Hematopoietic multipotent progenitor cell treated with erythropoietin and hydrocortisone succinate and interleukin-3 and kit ligand, for 4 days (in vitro differentiated cells): Measurements from ENCODE around the gene ARRDC1.
A peak's percentile ranks its signal among the peaks of the same experiment; 100 is the strongest.
"Not testable (repeated sequence)": the region's sequence is repeated elsewhere in the genome, so short reads cannot be mapped to it uniquely, and the experiment has no call there.

Experiments
- DNase-seq: peaks from one replicate; pipeline ENCODE4 v3.0.0-alpha.2; 2015

Gene ARRDC1

DNA sequence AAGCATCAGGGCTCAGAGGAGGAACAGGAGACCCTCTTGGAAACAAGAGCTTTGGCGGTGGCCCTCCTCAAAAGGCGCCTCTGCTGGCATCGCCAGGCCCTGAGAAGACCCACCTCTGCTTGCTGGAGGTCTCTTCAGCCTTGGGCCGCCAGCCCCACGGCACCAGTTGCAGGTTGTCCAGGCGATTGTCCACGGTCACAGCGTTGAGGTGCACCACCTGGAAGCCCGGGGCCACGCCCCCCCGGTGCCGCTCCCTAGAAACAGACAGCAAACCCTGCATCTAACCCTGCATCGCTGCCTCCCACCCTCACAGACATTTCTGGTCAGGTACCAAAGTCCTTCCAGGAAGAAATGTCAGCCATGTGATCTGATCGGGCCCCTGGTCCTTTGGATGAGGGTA, 18.6 kb upstream of the ARRDC1 start:
- DNase-seq: no peak

DNA sequence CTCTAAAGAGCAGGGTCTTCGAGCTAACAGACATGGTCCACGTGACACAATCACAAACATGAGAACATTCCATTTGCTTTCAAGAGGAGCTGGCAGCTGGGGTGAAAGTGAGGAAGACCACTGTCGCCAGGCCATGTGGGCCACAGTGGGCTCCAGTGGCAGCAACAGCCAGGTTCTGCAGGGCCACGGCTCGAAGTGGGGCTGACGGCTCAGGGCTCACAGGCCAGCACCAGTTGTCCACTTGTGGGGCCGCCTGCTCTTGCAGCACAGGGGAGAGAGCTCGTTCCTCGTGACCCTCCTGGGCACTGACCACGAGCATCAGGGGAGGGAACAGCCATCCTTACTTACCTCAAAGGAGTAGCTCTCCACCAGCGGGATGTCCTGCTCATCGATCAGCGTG, 17.2 kb upstream of the ARRDC1 start:
- DNase-seq: no peak

DNA sequence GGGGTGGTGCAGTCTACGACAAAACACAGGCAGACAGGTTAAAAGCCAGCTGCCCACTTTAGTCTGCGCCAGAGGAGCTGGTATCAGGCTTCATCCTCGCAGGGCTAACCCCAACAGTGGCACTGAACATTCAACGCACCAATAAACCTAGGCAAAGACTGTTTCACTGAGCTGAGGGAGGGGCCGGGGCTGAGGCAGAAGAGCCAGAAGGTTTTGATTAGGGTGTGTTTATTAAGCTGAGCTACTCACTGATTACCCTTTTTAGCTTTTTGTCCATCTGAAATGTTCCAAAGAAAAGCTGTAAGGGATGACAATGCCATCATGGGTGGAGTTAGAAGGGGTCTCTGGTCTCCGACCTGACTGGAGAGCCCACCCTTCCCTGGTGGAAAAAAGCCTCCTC, 16.6 kb upstream of the ARRDC1 start:
- no peak for DNase-seq

DNA sequence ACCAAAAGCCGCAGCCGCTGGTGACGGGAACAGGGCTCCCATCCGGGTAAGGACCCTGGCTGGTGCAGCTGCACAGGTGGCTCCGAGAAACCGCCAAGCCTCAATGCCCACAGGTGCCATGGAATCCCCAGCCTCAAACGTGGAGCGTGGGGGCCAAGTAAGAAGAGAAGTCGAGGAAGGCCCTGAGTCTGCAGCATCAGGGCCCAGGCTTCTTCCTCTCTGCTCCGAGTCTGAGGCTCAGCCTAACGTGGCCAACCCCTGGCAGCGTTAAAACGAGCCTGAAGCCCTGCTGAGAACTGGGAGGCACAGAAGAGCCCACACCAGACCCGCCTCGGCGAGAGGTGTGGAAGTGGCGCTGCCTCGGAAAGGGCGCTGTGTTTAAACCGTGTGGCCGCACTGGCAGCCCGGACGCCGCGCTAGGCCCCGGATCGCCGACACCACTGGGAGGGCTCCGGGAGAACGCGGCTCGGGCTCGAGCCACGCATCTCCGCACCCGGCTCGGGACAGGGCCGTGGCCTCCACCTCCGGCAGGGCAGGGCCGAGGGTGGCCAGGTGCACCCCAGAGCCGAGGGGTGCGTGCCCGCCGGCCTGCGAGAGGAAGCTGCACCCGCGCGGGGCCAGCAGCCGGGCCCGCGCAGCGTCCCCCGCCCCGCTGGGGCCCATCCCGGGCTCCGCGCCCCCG, 15.9 kb upstream of the ARRDC1 start:
- DNase-seq: peak; percentile 48

DNA sequence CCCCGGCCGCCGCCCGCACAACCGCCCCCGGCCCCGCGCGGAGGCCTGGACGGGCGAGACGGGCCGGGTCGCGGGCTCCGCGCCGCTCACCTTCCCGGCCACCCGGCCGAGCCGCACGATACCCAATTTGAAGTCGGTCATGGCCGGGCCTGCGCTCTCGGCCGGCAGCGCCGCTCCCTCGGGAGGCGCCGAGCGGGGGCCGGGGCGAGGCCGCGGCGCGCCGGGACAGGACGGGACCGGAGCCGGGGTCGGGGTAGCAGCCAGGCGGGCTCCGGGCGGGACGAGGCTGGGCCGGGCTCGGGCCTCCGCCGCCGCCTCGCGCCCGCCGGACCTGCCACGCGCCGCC, 15.4 kb upstream of the ARRDC1 start:
- no peak for DNase-seq

DNA sequence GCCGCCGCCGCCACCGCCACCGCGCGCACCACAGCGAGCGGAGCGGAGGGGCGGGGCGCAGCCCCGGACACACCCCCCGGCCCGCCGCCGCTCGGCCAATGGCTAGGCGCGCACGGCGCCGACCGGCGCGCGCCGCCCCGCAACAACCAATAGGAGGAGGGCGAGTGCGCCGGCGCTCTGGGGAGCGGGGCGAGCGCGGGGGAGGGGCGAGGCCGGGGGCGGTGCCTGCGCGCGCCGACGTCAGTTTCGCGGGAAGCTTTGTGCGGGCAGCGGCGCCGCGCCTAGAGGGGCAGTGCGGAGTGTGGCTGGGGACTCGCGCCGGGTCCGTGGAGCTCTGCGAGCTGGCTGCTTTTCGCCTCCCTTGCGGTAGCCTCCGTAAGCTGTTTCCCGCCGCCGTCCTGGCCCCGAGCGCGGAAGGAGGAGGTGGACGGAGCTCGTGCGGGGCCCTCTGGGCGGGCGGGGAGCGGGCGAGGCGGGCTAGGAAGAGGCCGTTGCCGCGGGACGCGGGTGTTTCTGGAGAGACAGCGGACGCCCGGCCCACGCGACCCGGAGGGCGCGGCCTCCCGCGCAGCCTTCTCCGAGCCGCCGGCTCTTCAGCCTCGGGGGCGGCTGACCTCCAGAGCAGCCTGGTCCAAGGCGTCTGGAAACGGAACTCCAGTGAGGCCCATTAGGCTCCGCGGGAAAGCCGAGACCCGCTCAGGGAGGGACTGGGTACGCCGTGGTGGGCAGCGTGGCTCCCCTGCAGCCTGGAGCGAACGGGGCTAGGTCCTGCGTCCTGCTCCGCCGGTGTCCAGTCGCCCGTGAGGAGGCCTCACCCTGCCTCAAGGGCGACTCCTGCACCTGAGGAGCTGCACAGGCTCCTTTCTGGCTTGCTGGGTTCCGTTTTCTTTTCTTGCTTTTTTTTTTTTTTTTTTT, 14.8 kb upstream of the ARRDC1 start, which contains the start of gene ZMYND19:
Gene ZMYND19 (minus strand): TSS at position 44 of the 915 bp plus-strand sequence. CDS start 249 bp downstream, outside the sequence.
- DNase-seq: peak; percentile 95

DNA sequence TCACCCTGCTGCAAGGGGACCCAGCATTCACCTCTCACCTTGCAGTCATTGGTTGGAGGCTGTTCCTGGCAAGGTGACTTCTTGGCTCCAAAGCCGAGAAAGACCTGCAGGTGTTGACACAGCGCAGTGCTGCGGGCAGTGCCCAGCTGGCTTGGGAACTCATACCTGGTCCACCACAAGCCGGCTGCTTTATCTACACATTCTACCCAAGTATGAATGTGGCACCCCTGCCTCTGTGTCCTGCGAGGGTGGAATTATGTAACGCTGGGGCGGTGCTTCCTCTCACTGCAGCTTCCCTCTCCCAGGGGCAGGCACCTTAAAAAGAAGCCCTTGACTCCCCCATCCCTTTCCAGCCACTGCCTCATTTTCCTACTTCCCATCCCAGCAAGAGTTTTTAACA, 12.7 kb upstream of the ARRDC1 start:
- no peak for DNase-seq

DNA sequence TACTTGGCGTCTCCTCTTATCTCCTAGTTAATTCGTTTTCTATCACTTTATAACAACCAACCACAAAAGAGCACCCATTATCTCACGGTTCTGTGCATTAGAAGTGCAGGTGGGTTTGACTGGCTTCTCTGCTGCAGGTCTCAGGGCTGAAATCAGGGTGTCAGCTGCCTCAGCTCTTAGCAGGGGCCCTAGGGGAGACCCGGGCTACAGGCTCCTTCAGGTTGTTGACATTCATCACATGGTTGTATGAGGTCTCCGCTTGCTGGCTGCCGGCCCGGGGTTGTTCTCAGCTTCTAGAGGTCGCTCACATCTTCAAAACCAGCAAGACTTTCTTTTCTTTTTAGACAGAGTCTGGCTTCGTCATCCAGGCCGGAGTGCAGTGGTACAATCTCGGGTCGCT, 12.3 kb upstream of the ARRDC1 start:
- DNase-seq: no peak

DNA sequence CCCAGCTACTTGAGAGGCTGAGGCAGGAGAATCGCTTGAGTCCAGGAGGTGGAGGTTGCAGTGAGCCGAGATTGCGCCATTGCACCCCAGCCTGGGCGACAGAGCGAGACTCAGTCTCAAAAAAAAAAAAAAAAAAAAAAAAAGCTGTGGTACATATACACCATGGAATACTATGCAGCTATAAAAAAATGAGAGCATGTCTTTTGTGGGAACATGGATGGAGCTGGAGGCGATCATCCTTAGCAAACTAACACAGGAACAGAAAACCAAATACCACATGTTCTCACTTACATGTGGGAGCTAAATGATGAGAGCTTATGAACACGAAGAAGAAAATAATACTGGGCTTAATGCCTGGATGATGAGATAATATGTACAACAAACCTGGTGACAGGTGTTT, 8.9 kb upstream of the ARRDC1 start:
- not testable (repeated sequence) for DNase-seq

DNA sequence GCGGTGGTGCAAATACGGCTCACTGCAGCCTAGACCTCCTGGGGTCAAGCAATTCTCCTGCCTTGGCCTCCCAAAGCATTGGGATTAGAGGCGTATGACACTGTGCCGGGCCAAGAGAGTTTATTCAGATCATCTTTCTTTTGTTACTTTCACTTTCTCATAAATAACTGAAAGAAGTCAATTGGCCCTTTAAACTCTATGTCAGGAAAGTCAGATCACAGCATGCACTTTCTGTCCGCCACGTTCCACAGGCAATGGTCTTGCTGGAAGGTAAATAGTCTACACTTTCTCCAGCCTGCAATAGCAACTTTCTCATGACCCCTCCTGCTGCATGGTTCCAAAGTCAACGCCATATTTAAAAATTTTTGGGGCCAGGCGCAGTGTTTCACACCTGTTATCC, 6.5 kb upstream of the ARRDC1 start:
- no peak for DNase-seq

DNA sequence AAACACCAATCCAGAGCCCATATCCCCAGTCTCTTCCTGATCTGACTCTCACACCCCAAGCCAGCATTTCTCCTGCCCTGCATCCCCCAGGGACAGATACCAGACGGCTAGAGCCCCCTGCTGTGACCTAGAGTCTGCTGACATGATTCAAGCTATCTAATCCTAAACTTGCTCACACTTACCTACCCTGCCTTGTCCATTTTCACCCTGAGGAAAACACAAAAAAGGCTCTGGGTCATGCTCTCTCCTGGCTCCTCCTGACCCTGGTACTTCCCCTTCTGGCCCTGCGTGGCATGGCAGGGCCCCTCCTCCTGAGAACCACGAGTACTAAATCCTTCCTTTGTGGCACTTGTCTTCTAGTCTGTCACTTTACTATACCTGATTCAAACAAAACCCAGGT, 2.8 kb upstream of the ARRDC1 start:
- peak; percentile 80 for DNase-seq

DNA sequence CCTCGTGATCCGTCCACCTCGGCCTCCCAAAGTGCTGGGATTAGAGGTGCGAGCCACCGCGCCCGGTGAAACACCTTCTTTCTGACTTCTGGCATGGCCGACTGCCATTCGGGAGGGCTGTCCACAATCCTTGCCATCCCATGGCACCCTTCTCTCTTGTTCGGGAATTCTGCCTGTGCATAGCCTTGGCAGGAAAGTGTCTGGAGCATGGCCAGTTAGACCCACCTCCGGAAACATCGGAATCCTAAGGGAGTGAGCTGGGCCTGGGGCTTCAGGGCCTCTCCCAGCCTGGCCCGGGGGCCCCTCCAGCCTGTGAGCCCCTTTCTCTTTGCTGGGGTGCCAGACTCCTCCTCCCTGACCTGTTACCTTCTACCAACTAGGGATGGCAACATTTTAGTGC, 1.6 kb upstream of the ARRDC1 start:
- DNase-seq: no peak

DNA sequence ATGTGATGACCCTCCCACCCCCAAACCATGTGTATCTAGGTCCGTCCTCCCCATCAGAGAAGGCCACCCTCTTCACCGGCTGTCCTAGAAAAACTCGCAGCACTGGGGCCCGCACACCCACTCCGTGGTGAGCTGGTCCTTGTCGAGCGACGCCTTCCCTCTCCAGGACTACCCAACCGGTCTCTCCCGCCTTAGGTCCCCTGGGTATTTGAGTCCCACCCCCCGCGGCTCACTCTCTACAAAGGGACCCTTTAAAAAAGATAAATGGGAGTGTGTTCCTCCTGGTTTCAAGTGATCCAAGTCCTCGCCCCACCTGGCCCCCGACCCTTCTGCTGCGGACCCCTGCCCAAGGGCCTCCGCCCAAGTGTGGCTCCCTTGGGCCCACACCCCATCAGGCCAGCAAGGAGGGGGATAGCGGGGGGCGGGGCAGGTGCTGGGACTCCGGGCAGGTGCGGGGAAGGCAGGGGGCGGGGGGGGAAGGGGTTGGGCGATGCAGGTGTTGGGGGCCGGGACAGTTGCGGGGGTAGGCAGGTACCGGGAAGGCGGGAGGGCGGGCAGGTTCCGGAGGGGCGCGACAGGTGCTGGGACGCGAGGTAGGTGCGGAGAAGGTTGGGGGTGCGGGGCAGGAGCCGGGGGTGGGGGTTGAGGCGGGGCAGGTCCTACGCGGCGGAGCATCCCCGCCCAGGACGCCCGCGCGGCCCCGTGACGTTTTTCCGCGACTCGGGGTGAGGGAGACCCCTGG, 970 bp upstream of the ARRDC1 start:
- DNase-seq: no peak

DNA sequence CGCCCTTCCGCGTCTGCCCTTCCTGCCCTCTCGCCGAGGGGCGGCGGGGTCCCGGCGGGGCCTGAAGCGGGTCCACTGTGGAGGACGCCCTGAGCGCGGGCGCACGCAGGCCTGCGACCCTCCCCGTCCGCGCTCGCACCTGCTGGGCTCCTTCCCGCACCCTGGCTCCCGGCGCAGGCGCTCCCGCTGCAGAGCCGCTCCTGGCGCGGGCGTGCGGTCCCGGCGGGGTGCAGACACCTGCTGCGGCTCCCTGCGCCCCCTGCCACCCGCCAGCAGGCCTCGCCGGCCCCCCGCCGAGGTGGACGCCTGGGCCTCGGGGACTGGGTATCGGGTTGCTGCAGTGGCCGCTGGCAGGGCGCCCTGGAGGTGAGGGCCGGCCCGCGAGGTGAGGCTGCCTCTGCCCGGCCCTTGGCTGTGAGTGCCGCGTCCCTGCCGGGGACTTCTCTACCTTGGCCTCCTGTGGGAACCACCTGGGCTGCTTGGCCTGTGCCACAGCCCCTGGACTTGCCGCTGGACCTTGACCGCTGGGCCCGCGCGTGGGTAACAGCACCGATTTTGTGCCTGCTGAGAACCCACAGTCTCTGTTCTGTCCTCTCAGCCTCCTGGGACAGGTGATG, 627 bp downstream of the ARRDC1 start:
- peak; percentile 37 for DNase-seq

DNA sequence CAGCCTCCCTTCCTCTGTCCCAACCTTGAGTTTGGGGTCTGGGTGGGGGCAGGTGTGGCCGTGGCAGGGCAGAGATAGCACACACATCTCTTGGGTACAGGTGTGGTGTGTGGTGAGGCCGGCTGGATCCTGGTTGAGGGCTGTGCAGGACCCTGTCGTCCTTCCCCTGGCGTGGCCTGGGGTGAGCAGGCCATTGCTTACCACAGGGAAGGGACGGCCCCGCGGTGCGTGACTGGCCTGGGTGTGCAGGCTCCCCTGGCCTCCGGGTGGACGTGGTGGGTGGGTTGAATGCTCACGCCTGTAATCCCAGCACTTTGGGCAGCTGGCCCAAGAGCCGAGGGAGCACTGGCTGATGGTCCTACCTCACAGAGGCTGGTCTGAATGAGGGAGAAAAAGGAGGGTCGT, 1.2 kb downstream of the ARRDC1 start:
- no peak for DNase-seq

DNA sequence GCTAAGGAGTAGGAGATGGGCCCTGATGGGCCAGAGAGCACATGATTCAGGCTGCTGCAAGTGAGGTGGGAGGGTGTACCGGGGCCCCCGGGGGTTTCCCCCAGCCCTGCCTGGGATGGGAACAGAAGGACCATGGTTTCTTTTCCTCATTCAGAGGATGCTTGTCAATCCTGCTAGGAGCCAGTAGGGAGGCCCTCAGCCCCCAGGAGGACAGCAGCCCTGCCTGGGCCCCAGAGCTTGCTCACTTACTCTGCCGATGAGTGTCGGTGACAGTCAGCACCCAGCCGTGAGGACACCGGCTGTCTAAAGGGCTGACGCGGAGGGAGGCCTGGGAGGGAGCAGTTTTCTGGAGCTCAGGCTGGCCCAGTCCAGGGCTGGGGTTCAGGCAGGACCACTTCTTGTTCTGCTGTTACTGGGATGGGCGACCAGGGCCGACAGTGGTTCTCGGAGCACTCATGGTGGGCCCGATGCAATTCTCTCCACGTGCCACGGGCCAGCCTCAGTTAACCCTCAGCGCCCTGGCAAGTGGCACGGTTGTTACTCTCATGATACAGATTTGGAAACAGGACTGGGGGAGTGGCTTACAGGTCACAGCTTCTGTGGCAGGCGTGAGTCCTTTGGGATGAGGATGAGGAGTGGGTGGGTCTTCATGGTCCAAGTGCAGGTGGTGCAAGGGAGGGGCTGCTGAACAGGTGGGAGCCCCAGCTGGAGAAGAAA, 1.8 kb downstream of the ARRDC1 start:
- no peak for DNase-seq

DNA sequence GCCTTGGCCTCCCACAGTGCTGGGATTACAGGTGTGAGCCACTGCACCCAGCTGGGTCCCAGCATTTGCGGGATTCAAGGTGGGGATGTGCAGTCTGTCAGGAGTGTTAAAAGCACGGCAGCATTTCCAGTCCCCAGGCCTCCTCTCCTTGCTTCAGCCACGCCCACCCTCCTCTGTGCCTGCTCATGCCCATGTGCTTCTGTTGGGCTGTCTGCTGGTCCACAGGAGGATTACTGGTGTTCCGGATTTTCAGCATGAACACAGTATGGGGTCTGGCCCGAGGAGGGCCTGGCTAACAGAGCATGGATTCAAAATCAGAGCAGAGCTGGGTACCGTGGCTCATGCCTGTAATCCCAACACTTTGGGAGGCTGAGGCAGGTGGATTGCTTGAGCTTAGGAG, 5.5 kb downstream of the ARRDC1 start:
- DNase-seq: no peak

DNA sequence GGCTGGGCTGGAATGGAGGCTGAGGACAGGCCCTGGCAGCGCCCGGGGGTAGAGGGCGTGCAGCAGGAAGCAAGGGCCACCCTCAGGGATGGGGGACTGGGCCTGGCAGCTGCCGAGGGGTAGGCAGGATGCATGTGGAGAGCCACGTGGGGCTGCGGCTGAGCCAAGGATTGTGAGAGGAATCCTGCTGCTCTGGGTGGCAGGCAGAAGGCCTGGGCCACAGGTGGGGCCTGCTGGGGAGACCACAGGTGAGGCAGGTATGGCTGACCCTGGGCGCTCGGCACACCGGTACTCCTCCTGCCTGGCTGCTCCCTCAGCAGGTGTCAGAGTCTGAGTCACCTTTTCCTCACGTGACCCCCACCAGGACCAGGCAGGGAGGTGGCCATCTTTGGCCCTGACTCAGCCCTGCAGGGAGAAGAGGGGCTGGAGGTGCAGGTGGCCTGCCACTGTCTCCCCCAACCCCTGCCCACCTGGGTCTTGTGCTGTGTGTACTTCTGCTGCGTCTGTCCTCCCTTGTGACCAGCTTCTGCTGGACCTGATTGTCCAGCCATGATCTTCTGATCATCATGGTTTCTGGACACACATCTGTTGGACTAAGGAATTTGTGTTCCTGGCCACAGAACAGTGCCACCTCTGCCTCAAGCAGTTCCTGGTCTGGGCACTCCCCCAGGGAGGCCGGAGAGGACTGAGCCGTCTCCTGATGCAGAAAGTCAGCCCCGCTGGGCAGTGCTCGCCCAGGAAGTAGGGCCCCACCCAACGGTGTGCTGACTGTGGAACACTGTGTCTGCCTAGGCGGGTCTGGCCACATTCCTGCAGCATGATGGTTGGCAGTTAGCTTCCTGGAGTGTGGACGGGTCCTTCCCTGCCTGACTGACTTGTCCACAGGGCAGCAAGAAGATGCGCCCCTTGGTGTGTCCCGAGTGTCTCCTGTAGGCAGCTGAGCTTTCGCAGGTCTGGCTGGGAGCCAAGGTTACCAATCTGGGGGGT, 6.4 kb downstream of the ARRDC1 start:
- DNase-seq: peak; percentile 41

DNA sequence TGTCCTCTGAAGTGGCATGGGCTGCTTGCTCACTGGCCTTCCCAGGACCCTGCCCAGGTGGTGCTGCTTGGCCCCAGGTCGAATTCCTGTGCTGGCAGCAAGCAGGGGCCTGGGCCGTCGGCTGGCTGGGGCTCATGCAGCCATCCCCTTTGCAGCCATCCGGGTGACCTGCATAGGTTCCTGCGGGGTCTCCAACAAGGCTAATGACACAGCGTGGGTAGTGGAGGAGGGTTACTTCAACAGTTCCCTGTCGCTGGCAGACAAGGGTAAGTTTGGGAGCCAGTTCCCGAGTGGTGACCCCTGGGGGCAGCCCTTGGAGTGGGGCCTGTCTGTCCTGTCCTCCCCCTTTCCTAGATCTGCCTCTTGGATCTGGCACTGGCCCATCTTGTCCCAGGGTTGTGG, 7.3 kb downstream of the ARRDC1 start:
- DNase-seq: no peak

DNA sequence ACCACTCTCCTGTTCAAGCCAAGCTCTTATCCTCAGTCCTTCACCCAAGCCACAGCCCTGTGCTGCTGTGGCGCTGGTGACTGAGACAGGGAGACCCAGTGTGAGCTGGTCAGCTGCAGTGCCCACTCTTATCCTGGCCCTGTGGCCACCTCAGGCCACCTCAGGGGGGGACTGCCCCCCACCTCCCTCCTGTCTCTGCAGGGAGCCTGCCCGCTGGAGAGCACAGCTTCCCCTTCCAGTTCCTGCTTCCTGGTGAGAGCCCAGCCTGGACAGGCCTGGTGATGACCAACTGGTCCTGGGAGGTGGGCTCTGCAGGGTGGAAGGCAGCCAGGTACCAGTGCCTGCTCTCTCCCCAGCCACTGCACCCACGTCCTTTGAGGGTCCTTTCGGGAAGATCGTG, 7.8 kb downstream of the ARRDC1 start:
- no peak for DNase-seq
